Ureter (tissue), 1 donor: ENCODE data around the gene FLACC1. TPM values are rescaled to one million over a fixed set of nuclear protein-coding genes. Genes with fewer than 3 reads are reported as not detected.
A peak's percentile ranks its signal among the peaks of the same experiment; 100 is the strongest.

ENCODE experiments used
- DNase-seq: peaks from one replicate; pipeline ENCODE4 v3.0.0-alpha.2; 2020; ENCODE audit warnings: low spot score
- total RNA-seq: library from RNA; stranded (reverse); gene quantifications from one replicate; pipeline ENCODE4 v1.2.4, GENCODE V29; 2023
- donor health status: DM: yes; HTN: yes; CAD: no.

FLACC1 gene
- total RNA-seq, 1 donor from 2014 or later, result 4.4 TPM

- no peak for DNase-seq
These were observed 81.2 kb downstream of the FLACC1 start for GRCh38 chr2:201275990-201276389.

- no peak for DNase-seq
These were observed 82.1 kb downstream of the FLACC1 start for GRCh38 chr2:201275069-201275468.

GRCh38 chr2:201273330-201273983, 83.7 kb downstream of the FLACC1 start:
- DNase-seq, result no peak

- DNase-seq, result no peak
These were observed 85.2 kb downstream of the FLACC1 start for GRCh38 chr2:201271917-201272316.

- DNase-seq, result no peak
These were observed 86.7 kb downstream of the FLACC1 start for GRCh38 chr2:201270293-201271001.

GRCh38 chr2:201269764-201270163, 87.4 kb downstream of the FLACC1 start:
- DNase-seq, result no peak

GRCh38 chr2:201267278-201268030, 89.7 kb downstream of the FLACC1 start:
- no peak for DNase-seq

GRCh38 chr2:201266629-201267028, 90.5 kb downstream of the FLACC1 start:
- DNase-seq, result no peak

- DNase-seq, result no peak
These were observed 92.5 kb downstream of the FLACC1 start for GRCh38 chr2:201264472-201265173.

- no peak for DNase-seq
These were observed 93.4 kb downstream of the FLACC1 start for GRCh38 chr2:201263779-201264178.

GRCh38 chr2:201262718-201263117, 94.4 kb downstream of the FLACC1 start:
- no peak for DNase-seq

- DNase-seq, result no peak
These were observed 95.2 kb downstream of the FLACC1 start for GRCh38 chr2:201261906-201262305.

- DNase-seq, result no peak
These were observed 95.7 kb downstream of the FLACC1 start for GRCh38 chr2:201261471-201261870.

GRCh38 chr2:201260302-201260800, 96.8 kb downstream of the FLACC1 start, which contains the start of gene CASP8:
Gene CASP8 (plus strand): TSS chr2:201260536. CDS start chr2:201266487, 5,951 bp downstream.
- peak; percentile 60 for DNase-seq

- DNase-seq, result no peak
These were observed 98.2 kb downstream of the FLACC1 start for GRCh38 chr2:201258666-201259615.

- peak; percentile 86 for DNase-seq
These were observed 99.0 kb downstream of the FLACC1 start for GRCh38 chr2:201257956-201258665.

- no peak for DNase-seq
These were observed 99.7 kb downstream of the FLACC1 start for GRCh38 chr2:201257381-201257955.

- no peak for DNase-seq
These were observed 101.1 kb downstream of the FLACC1 start for GRCh38 chr2:201256082-201256481.

- DNase-seq, result no peak
These were observed 101.6 kb downstream of the FLACC1 start for GRCh38 chr2:201255408-201256033.
